GM12878 (cell line): ENCODE data around the gene IL36B. TPM values are rescaled to one million over a fixed set of nuclear protein-coding genes. Genes with fewer than 3 reads are reported as not detected.

Source experiments
- ATAC-seq: fragments of 200-7000 bp; cut with Tn5 transposase; 3 replicates; pipeline ENCODE4 v1.9.1; 2020; ENCODE audit warnings: mild to moderate bottlenecking, moderate library complexity
- BruUV-seq: library from RNA; stranded (reverse); fragments of 400-500 nt; replicated peaks from 2 replicates; lab custom pipeline; 2021; lab: Mats Ljungman, UMichigan
- CTCF ChIA-PET: fragments of 300-600 bp; sonication (Branson Sonifier 250); formaldehyde crosslinking; extraction: SDS; loops from one replicate; lab custom pipeline; 2021; ENCODE audit warnings: inconsistent platforms; lab: Yijun Ruan, JAX
- POLR2A ChIA-PET: fragments of 350-600 bp; formaldehyde crosslinking; extraction: SDS; loops from one replicate; lab custom pipeline; 2021; ENCODE audit warnings: inconsistent platforms; lab: Charles Lee
- RAD21 ChIA-PET: fragments of 300-600 bp; sonication (Branson Sonifier 250); formaldehyde crosslinking; loops from one replicate; lab custom pipeline; 2023; ENCODE audit warnings: antibody characterized with exemption; ENCODE audit not compliant: unreplicated experiment; lab: Charles Lee
- SMC1A ChIA-PET: fragments of 300-600 bp; sonication (Branson Sonifier 250); formaldehyde crosslinking; loops from one replicate; lab custom pipeline; 2023; ENCODE audit not compliant: unreplicated experiment, uncharacterized antibody; lab: Charles Lee
- DNase-seq: peaks from one replicate; pipeline ENCODE4 v3.0.0-alpha.2; 2011; ENCODE audit warnings: low read depth, low spot score
- FAIRE-seq: peaks from 3 replicates; lab custom pipeline; 2011; peaks lifted over from hg19 to GRCh38; lab: Jason Lieb, UNC
- H2AFZ ChIP-seq: 2 replicates; pipeline ENCODE4 v1.6.0; 2011; ENCODE audit warnings: low read depth, low read length, control low read depth; ENCODE audit not compliant: control insufficient read depth
- H3K27ac ChIP-seq: 2 replicates; pipeline ENCODE4 v1.5.1; 2011; ENCODE audit warnings: control low read depth; ENCODE audit not compliant: control insufficient read depth, insufficient read depth
- H3K27me3 ChIP-seq, 2 experiments: replicated peaks in 1 of 2; 2 replicates each; pipeline versions ENCODE4 v1.6.0 to v1.6.1; 2011; ENCODE audit warnings: low read length in 1 of 2; ENCODE audit not compliant: control insufficient read depth in 2 of 2, insufficient read depth in 2 of 2
- H3K36me3 ChIP-seq, 2 experiments: 2 replicates each; pipeline ENCODE4 v1.5.1; 2011; ENCODE audit warnings: low read length in 1 of 2; ENCODE audit not compliant: control insufficient read depth in 2 of 2, insufficient read depth in 2 of 2
- H3K4me1 ChIP-seq: 2 replicates; pipeline ENCODE4 v1.6.1; 2011; ENCODE audit warnings: mild to moderate bottlenecking, low read length, moderate library complexity, mixed read lengths; ENCODE audit not compliant: control insufficient read depth, insufficient read depth
- H3K4me2 ChIP-seq: 2 replicates; pipeline ENCODE4 v1.6.0; 2011; ENCODE audit warnings: control low read depth; ENCODE audit not compliant: control insufficient read depth, insufficient read depth
- H3K4me3 ChIP-seq: fragments of 200-600 bp; sonication (generic); 2 replicates; pipeline ENCODE4 v1.5.1; 2016
- H3K79me2 ChIP-seq: 2 replicates; pipeline ENCODE4 v1.6.0; 2011; ENCODE audit warnings: low read length; ENCODE audit not compliant: control insufficient read depth, insufficient read depth
- H3K9ac ChIP-seq: 2 replicates; pipeline ENCODE4 v1.8.0; 2011; ENCODE audit warnings: low read length, control low read depth, mixed read lengths; ENCODE audit not compliant: control insufficient read depth, insufficient read depth
- H3K9me3 ChIP-seq: replicated peaks from 3 replicates; pipeline ENCODE4 v1.5.1; 2011; ENCODE audit warnings: mild to moderate bottlenecking, low read length; ENCODE audit not compliant: control insufficient read depth, insufficient read depth
- H4K20me1 ChIP-seq: 2 replicates; pipeline ENCODE4 v1.6.0; 2011; ENCODE audit not compliant: control insufficient read depth, insufficient read depth
- ASH2L ChIP-seq: fragments of 300-600, 200-600 bp; sonication (generic); IDR thresholded peaks from 2 replicates; pipeline ENCODE4 v1.6.1; 2017; ENCODE audit warnings: low read depth, mild to moderate bottlenecking, borderline replicate concordance
- CEBPB ChIP-seq, 2 experiments: fragments of 150-350 bp in 1 of 2; IDR thresholded peaks; 2 replicates each; pipeline ENCODE4 v1.6.1; 2012 to 2014; ENCODE audit warnings: low read depth in 2 of 2, low read length in 2 of 2, borderline replicate concordance in 1 of 2, inconsistent platforms in 1 of 2
- HDAC2 ChIP-seq: fragments of 200-600 bp; sonication (generic); IDR thresholded peaks from 2 replicates; pipeline ENCODE4 v1.6.1; 2017
- NFXL1 ChIP-seq: fragments of 450-650 bp; IDR thresholded peaks from 2 replicates; pipeline ENCODE4 v1.6.1; 2017; ENCODE audit warnings: antibody characterized with exemption, mild to moderate bottlenecking, borderline replicate concordance
- NR2F1 ChIP-seq: fragments of 450-650 bp; conservative IDR thresholded peaks from 2 replicates; pipeline ENCODE4 v1.6.1; 2017; ENCODE audit warnings: mild to moderate bottlenecking
- POLR2AphosphoS5 ChIP-seq: IDR thresholded peaks from 2 replicates; pipeline ENCODE4 v1.6.1; 2011; ENCODE audit warnings: mild to moderate bottlenecking, low read length, inconsistent platforms
- RFX5 ChIP-seq: IDR thresholded peaks from 2 replicates; pipeline ENCODE4 v1.6.1; 2011; ENCODE audit warnings: low read depth, low read length, improper control_type of control experiment
- SREBF1 ChIP-seq: IDR thresholded peaks from 2 replicates; pipeline ENCODE4 v1.6.1; 2012; ENCODE audit warnings: mild to moderate bottlenecking, low read length
- TBL1XR1 ChIP-seq: IDR thresholded peaks from 2 replicates; pipeline ENCODE4 v1.6.1; 2012; ENCODE audit warnings: low read depth, low read length, improper control_type of control experiment
- TCF12 ChIP-seq: IDR thresholded peaks from 2 replicates; pipeline ENCODE4 v1.6.1; 2011; ENCODE audit warnings: low read depth, mild to moderate bottlenecking, low read length
- ZNF274 ChIP-seq: IDR thresholded peaks from one replicate; pipeline ENCODE4 v1.8.0; 2011; ENCODE audit not compliant: insufficient read length, insufficient read depth
- WGBS: methylation state at CpG from one replicate; pipeline ENCODE4 v1.1.6; 2016; ENCODE audit warnings: low lambda C conversion rate; ENCODE audit not compliant: insufficient replicate concordance, insufficient coverage; ENCODE audit errors: missing lambda C conversion rate; 5-methylcytosine and 5-hydroxymethylcytosine counted together
- in situ Hi-C: fragments of 300-500 bp; cut with MboI; formaldehyde crosslinking; loops from 9 replicates; pipeline ENCODE4 v1.14.3; 2018; ENCODE audit warnings: mixed read lengths
- intact Hi-C: fragments of 100-400 bp; cut with micrococcal nuclease; formaldehyde crosslinking; loops from one replicate; pipeline ENCODE4 v1.14.2; 2022; ENCODE audit not compliant: unreplicated experiment
- polyA plus RNA-seq, 11 experiments: library from polyadenylated mRNA; depleted of rRNA in 4 of 11; unstranded in 6 of 11; stranded (reverse) in 5 of 11; fragments of >200 nt; fragmentation: Nextera tagmentation in 4 of 11; fragmentation: Illumina TruSeq in 1 of 11; extraction: Ambion mirVana in 4 of 11; extraction: Trizol in 1 of 11; gene quantifications; 1 replicate in 1 of 11; 2 replicates in 10 of 11; pipeline versions ENCODE4 v1.2.1 to v1.2.3, GENCODE V29; 2011 to 2016; ENCODE audit warnings: inconsistent platforms in 2 of 11, missing spikeins in 2 of 11, low read depth in 1 of 11
- total RNA-seq, 4 experiments: library from RNA; depleted of rRNA in 3 of 4; stranded (reverse); fragments of >200 nt in 3 of 4; fragmentation: Illumina TruSeq in 1 of 4; extraction: Trizol in 1 of 4; gene quantifications; 2 replicates each; pipeline versions ENCODE4 v1.2.1 to v1.2.3, GENCODE V29; 2013 to 2021
- TF ChIP-seq, protein P1 (sequence below): fragments of 450-650 bp; IDR thresholded peaks from 2 replicates; pipeline ENCODE4 v1.6.1; 2017; ENCODE audit warnings: antibody characterized with exemption, mild to moderate bottlenecking, moderate library complexity
- TF ChIP-seq, protein P2 (sequence below): fragments of 450-650 bp; formaldehyde crosslinking; IDR thresholded peaks from 2 replicates; pipeline ENCODE4 v1.5.0; 2022; ENCODE audit warnings: mild to moderate bottlenecking, missing genetic modification characterization

The IL36B gene
- total and polyA plus RNA-seq, 10 of the 15 experiments (the other 5 are each of a cell fraction or from before 2014, with no cell fraction given): not detected

DNA sequence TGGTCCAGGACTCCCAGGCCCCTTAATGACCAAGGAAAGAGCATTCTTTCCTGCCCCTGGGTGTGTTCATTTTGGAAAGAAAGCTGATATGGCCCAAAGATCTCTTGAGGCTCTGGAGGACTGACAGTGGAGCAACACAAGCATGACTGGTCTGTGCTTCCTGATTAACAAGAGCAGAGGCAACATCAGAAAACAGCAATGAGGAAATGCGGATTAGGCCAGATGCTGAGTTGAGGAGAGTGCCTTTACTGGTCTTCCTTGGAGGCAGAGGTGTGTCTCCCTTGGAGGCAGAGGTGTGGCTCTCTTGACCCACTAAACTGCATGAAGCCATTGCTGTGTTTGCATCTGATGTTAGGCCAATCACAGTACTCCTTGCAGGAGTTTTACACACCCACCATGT lies 19.9 kb downstream of the IL36B start:
- no TSS peak for BruUV-seq
- no peaks in the 10 kb centered on the region for H3K79me2 ChIP-seq
- intact Hi-C loops: no loop called here
- no peak for TF ChIP-seq NR2F1
- no peak for TF ChIP-seq ASH2L
- TF ChIP-seq, all 136 proteins: peak for 0
- no peak overlapping the region for H3K4me2 ChIP-seq
- ATAC-seq (no peak), FAIRE-seq (no peak), DNase-seq (no peak)
- 93% methylated on average over 1 of the region's 1 CpG for WGBS
- H3K27me3 ChIP-seq: peaks cover 2 to 6% of the 10 kb centered on the region in 2 experiments
- H3K36me3 ChIP-seq: no peaks in the 10 kb centered on the region
- in situ Hi-C loops: no loop called here
- H3K9ac ChIP-seq: no peak overlapping the region
- H2AFZ ChIP-seq: no peak overlapping the region
- H3K4me1 ChIP-seq: no peaks in the 10 kb centered on the region
- RAD21 ChIA-PET: no interaction called here
- no peak overlapping the region for H3K27ac ChIP-seq
- H4K20me1 ChIP-seq: no peaks in the 10 kb centered on the region
- H3K4me3 ChIP-seq: no peak overlapping the region
- CTCF ChIA-PET: interaction anchor here (0.6 kb wide), 1 partner anchor 12 kb away, joined by 3 read pairs; no protein-coding TSS in a partner anchor
- POLR2A ChIA-PET: no interaction called here
- H3K9me3 ChIP-seq: no peaks in the 10 kb centered on the region
- SMC1A ChIA-PET: interaction anchor here (0.7 to 1.0 kb wide), 2 partner anchors 12 to 428 kb away, joined by 3 to 4 read pairs; no protein-coding TSS in a partner anchor

DNA sequence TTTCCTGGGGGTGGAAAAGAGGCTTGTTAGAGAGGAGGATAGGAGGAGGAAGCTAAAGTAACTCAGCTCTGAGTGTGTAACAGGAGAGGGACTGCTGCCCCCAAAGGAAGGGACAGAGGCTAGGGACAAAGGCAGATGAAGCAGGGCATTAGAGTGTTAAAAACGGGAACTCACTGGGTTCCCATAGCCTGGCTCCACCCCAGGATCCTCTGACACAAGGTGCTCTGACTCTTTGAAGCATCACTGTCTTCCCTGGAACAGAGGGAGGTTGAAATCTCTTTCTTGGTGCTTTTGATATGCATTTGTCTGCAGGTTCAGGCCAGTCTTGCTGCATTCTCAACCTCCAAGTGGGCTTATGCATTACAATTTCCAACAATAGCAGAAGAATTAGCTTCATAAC lies 24.6 kb downstream of the IL36B start:
- FAIRE-seq: no peak
- in situ Hi-C loops: no loop called here
- TF ChIP-seq POLR2AphosphoS5 (no peak), CEBPB (IDR thresholded peaks at IDR 0.05; ENCODE audit: borderline replicate concordance in 1 of 2, low read depth in 2 of 2, low read length in 2 of 2) (no peak), NFXL1 (no peak), TCF12 (no peak), RFX5 (no peak), TBL1XR1 (no peak), HDAC2 (no peak), ZNF274 (no peak), SREBF1 (no peak)
- TF ChIP-seq, protein P1, sequence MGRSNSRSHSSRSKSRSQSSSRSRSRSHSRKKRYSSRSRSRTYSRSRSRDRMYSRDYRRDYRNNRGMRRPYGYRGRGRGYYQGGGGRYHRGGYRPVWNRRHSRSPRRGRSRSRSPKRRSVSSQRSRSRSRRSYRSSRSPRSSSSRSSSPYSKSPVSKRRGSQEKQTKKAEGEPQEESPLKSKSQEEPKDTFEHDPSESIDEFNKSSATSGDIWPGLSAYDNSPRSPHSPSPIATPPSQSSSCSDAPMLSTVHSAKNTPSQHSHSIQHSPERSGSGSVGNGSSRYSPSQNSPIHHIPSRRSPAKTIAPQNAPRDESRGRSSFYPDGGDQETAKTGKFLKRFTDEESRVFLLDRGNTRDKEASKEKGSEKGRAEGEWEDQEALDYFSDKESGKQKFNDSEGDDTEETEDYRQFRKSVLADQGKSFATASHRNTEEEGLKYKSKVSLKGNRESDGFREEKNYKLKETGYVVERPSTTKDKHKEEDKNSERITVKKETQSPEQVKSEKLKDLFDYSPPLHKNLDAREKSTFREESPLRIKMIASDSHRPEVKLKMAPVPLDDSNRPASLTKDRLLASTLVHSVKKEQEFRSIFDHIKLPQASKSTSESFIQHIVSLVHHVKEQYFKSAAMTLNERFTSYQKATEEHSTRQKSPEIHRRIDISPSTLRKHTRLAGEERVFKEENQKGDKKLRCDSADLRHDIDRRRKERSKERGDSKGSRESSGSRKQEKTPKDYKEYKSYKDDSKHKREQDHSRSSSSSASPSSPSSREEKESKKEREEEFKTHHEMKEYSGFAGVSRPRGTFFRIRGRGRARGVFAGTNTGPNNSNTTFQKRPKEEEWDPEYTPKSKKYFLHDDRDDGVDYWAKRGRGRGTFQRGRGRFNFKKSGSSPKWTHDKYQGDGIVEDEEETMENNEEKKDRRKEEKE: no peak
- TF ChIP-seq, protein P2, sequence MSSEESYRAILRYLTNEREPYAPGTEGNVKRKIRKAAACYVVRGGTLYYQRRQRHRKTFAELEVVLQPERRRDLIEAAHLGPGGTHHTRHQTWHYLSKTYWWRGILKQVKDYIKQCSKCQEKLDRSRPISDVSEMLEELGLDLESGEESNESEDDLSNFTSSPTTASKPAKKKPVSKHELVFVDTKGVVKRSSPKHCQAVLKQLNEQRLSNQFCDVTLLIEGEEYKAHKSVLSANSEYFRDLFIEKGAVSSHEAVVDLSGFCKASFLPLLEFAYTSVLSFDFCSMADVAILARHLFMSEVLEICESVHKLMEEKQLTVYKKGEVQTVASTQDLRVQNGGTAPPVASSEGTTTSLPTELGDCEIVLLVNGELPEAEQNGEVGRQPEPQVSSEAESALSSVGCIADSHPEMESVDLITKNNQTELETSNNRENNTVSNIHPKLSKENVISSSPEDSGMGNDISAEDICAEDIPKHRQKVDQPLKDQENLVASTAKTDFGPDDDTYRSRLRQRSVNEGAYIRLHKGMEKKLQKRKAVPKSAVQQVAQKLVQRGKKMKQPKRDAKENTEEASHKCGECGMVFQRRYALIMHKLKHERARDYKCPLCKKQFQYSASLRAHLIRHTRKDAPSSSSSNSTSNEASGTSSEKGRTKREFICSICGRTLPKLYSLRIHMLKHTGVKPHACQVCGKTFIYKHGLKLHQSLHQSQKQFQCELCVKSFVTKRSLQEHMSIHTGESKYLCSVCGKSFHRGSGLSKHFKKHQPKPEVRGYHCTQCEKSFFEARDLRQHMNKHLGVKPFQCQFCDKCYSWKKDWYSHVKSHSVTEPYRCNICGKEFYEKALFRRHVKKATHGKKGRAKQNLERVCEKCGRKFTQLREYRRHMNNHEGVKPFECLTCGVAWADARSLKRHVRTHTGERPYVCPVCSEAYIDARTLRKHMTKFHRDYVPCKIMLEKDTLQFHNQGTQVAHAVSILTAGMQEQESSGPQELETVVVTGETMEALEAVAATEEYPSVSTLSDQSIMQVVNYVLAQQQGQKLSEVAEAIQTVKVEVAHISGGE (CRISPR knock-in tag): no peak

More for the DNA sequence above, 24.6 kb downstream of the IL36B start:
- POLR2A ChIA-PET: no interaction called here
- no TSS peak for BruUV-seq
- Histone ChIP-seq H3K4me2 (no peak overlapping the region), H3K9me3 (no peaks in the 10 kb centered on the region), H3K27ac (no peak overlapping the region), H3K9ac (no peak overlapping the region), H3K4me3 (no peak overlapping the region), H3K79me2 (no peaks in the 10 kb centered on the region), H3K36me3 (no peaks in the 10 kb centered on the region), H2AFZ (no peak overlapping the region), H4K20me1 (no peaks in the 10 kb centered on the region), H3K27me3 (peaks cover 2 to 4% of the 10 kb centered on the region in 2 experiments), H3K4me1 (no peaks in the 10 kb centered on the region)
- CTCF ChIA-PET: no interaction called here
- SMC1A ChIA-PET: no interaction called here
- ATAC-seq (no peak), DNase-seq (no peak)
- RAD21 ChIA-PET: no interaction called here
- 0% methylated on average over 1 of the region's 1 CpG for WGBS
- intact Hi-C loops: no loop called here
